Measurements from ENCODE around the gene PPP1R13L.
"Not testable (repeated sequence)": the region's sequence is repeated elsewhere in the genome, so short reads cannot be mapped to it uniquely, and the experiment has no call there.

GRCh38 chr19:45407585-45407984, 2.7 kb upstream of the PPP1R13L start:
- TF ChIP-seq, protein P1, sequence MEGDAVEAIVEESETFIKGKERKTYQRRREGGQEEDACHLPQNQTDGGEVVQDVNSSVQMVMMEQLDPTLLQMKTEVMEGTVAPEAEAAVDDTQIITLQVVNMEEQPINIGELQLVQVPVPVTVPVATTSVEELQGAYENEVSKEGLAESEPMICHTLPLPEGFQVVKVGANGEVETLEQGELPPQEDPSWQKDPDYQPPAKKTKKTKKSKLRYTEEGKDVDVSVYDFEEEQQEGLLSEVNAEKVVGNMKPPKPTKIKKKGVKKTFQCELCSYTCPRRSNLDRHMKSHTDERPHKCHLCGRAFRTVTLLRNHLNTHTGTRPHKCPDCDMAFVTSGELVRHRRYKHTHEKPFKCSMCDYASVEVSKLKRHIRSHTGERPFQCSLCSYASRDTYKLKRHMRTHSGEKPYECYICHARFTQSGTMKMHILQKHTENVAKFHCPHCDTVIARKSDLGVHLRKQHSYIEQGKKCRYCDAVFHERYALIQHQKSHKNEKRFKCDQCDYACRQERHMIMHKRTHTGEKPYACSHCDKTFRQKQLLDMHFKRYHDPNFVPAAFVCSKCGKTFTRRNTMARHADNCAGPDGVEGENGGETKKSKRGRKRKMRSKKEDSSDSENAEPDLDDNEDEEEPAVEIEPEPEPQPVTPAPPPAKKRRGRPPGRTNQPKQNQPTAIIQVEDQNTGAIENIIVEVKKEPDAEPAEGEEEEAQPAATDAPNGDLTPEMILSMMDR (conservative IDR thresholded peaks at IDR 0.05; ENCODE audit: low read length): not testable (repeated sequence)
- not testable (repeated sequence) for TF ChIP-seq EZH2phosphoT487 (IDR thresholded peaks at IDR 0.05; ENCODE audit: borderline replicate concordance, low read depth, low read length)

Measured in OCI-LY7 (cell line).